Stimulated activated CD4-positive, alpha-beta T cell treated with anti-CD3 and anti-CD28 coated beads, Interleukin-4, amount 100 ng/mL, for 1 hour (primary cell): ENCODE measurements around the gene PCIF1.
"Not testable (repeated sequence)": the region's sequence is repeated elsewhere in the genome, so short reads cannot be mapped to it uniquely, and the experiment has no call there.

Experiments
- DNase-seq: peaks from one replicate; pipeline ENCODE4 v3.0.0-alpha.2; 2020

PCIF1 gene

DNA sequence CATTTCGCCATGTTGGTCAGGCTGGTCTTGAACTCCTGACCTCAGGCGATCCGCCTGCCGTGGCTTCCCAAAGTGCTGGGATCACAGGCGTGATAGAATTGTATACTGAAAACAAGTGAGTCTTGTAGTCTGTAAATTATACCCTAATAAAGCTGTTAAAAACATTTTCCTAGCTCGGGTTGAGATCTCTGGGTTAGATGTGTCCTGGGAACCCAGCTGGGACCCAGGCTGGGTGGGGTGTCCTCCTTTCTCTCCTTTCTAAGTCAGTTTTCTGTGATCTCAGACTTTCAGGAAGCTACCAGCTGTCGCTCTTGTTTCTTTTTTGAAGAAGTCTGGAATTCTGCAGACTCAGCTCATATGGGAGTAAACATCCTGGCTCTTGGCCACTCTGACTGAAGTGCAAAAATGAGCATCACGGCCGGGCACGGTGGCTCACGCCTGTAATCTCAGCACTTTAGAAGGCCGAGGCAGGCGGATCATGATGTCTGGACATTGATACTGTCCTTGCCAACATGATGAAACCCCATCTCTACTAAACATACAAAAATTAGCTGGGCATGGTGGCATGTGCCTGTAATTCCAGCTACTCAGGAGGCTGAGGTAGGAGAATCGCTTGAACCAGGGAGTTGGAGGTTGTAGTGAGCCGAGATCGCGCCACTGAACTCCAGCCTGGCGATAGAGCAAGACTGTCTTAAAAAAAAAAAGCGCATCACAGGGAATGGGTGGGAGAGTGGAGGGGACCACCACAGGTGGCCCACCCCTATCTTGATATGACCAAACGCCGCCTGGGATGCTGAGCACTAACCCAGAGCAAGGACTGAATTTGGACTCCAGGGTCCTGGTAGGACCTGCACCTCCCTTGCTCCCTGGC is 9.9 kb upstream of the PCIF1 start:
- DNase-seq: no peak

- DNase-seq: no peak
Measured at GRCh38 chr20:45925821-45926506, 8.5 kb upstream of the PCIF1 start.

DNA sequence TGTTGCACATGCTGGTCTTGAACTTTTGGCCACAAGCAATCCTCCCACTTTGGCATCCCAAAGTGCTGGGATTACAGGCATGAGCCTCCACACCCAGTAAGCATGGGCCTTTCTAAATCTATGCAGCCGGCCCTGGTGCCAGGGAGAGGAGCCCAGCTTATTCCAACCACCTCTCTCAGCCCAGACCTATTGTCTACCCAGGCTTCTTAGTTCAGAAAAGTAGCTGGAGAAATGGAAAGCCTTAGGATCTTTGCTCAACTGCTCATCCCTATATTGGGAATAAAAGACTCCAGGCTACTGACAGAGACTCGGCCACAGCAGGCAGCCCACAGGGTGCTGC is 7.8 kb upstream of the PCIF1 start:
- no peak for DNase-seq

DNA sequence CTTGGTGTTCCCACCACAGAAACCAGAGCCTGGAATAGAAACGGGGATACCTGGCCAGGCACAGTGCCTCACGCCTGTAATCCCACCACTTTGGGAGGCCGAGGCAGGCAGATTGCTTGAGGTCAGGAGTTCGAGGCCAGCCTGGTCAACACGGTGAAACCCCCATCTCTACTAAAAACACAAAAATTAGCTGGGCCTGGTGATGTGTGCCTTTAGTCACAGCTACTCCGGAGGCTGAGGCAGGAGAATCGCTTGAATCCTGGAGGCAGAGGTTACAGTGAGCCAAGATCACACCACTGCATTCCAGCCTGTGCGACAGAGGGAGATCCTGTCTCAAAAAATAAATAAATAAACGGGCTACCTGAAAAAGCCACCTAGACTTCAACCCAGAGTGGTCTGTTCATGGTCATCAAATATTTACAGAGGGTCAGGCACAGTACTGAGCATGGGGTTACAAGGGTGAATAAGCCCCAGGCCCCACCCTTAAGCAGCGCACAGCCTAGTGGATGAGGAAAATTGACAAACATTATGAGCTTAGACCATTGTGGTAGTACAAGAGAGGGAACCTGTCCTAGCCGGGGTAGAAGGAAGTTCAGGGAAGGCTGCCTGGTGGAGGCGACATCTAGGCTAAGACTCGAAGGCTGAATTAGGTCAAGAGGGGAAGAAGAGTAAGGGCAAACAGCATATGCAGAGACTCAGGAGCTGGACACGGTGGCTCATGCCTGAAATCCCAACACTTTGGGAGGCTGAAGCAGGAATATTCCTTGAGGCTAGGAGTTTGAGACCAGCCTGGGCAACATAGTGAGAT is 7.2 kb upstream of the PCIF1 start:
- DNase-seq: no peak

DNA sequence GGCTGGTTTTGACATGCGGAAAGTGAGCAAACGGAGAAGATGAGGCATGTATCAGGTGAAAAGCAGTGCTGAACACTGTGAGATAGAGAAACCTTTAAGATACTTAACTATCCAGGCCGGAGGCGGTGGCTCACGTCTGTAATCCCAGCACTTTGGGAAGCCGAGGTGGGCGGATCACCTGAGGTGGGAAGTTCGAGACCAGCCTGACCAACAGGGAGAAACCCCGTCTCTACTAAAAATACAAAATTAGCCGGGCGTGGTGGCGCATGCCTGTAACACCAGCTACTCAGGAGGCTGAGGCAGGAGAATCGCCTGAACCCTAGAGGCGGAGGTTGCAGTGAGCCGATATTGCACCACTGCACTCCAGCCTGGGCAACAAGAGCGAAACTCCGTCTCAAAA is 2.8 kb upstream of the PCIF1 start:
- not testable (repeated sequence) for DNase-seq

- peak; percentile 50 for DNase-seq
Measured at GRCh38 chr20:45933266-45934045, 1.0 kb upstream of the PCIF1 start.

DNA sequence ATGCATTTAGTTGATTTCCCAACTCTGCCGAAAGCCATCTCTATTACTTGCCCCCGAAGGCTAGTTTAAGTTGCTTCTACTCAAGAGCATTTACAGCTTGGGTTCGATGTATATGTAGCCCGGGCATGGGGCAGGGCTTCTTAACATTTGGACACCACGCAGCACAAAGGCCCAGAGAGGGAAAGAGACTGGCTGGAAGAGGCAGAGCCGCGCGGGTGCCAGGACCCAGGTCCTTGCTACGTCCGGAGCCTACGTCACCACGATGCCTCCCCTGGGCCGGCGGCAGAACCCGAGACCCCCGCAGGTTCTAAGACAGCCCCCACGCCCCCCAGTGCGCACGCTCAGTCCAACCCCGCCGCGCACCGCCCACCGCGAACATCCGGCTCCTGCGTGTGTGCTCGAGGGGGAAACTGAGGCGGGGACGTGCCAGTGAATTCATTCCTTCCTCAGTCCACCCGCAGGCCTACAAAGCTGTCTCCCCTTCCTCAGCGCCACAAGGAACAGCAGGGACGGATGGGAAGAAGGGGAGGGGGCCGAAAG is 367 bp upstream of the PCIF1 start:
- DNase-seq: no peak

DNA sequence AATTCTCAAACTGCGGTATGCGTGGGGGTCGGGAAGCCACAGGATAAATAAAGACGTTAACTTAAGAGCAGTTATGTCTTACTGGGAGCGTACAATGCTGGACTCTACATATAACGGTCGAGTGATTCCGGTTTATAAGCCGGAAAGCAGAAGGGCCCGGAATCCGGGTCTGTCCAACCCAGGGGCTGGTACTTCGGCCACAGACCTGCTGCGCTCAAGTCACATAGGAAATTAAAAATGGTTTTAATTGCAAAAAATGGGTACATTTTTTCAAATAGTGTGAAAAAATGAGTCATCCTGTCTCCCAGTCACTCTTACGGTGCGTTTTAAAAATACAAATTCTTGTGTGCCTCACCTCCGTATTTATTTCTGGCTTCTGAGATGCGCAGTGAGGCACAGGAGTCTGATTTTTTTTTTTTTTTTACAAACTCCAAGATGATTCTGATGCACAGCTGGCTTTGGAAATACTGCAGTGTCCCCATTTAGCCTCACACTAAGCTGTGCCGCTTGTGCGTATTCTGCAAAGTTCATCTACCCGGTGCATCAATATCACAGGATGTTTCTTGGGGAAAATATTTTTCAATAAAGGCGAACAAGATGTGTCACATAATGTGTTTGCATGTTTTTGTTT is 1.0 kb downstream of the PCIF1 start:
- no peak for DNase-seq

DNA sequence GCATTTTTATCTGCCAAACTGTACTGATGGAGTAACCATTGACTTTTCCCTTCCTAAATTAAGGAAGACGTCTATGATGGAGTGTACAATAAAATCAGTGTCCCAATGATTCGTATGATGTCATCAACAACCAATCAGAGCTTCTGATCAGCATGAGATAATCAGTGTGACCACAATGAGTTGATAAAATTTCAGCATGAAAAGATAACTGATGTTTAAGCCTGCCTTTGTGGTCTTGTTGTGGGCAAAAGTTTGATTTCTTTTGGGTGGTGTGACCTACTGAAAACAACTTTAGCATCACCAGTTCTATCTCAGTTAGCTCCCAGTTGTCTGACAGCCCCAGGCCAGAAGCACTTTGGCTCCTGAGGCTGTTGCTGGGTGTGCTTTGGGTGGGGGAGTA is 3.3 kb downstream of the PCIF1 start:
- DNase-seq: no peak

GRCh38 chr20:45938727-45939438 is 4.4 kb downstream of the PCIF1 start:
- DNase-seq: no peak

DNA sequence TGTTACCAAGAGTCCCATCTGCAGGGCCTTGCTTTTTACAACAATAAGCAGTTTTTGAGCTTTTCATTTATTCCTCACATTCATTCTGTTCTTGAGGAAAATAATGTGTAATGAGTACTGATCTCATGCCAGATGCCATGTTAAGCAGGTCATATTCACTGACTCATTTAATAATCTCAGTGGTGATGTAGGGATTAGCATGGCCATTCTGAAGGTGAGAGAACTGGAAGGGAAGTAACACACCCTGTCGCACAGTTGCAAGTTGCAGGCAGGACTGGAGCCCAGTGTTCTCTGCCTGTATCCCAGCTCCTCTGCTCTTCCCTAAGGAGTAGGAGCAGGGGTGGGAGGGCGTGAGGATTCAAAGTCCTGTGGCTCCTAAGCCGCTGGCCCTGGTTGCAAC is 5.6 kb downstream of the PCIF1 start:
- no peak for DNase-seq

DNA sequence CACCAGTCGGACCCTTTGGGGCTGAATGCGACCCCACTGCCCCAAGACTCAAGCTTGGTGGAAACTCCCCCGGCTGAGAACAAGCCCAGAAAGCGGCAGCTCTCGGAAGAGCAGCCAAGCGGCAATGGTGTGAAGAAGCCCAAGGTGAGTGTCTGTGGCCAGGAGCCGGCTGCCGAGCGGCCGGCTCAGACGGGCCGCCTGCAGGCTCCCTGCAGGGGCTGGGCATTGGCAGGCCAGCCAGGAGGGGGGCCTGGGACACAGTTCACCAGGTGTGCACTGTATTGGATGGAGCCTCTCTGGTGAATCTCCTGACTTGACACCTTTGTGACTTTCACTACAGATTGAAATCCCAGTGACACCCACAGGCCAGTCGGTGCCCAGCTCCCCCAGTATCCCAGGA is 6.0 kb downstream of the PCIF1 start:
- no peak for DNase-seq

DNA sequence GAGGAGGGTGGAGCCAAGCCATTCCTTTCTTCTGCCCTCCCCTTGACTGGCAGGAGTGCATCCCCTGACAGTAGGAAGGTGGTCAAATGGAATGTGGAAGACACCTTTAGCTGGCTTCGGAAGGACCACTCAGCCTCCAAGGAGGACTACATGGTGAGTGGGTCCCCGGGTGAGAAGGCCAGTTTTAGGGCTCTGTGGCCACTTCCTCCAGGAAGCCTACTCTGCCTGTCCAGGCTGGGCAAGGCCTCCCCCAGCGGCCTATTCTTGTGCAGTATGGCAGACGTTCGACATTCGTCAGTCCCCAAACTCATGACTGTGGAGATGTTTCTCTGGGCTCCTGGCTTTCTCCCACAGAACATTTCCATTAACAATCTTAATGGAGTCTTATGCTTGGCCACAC is 9.1 kb downstream of the PCIF1 start:
- DNase-seq: no peak

DNA sequence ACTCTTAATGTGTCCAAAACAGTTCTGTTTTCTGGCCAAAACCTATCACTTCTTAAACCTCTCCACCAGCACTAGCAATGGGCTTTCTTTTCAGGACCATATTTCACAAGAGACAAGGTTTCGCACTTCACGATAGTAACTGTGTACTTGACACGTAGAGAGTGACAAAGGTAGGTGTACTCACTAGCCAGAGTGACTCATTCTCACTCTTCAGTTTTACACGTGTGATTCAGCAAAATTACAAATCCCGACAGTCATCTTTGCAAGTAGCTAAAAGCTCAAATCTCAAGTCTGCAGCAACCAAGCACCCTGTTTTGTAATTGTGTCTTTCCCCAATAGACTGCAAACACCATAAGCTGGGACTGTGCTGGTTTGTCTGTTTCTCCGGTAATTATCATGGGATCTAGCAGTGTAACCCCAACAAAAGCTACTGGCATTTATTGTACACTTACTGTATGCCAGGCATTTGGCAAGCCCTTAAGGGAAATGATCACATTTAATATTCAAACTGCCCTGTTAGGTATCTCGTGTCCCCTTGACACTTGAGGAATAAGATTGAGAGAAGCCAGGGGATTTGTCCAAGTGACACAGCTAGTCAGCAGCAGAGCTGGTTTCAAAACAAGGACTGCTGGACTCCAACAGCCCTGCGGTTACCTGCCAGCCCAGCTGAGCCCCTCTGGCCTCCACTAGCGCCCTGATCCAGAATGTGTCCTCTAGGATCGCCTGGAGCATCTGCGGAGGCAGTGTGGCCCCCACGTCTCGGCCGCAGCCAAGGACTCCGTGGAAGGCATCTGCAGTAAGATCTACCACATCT is 9.9 kb downstream of the PCIF1 start:
- DNase-seq: no peak

DNA sequence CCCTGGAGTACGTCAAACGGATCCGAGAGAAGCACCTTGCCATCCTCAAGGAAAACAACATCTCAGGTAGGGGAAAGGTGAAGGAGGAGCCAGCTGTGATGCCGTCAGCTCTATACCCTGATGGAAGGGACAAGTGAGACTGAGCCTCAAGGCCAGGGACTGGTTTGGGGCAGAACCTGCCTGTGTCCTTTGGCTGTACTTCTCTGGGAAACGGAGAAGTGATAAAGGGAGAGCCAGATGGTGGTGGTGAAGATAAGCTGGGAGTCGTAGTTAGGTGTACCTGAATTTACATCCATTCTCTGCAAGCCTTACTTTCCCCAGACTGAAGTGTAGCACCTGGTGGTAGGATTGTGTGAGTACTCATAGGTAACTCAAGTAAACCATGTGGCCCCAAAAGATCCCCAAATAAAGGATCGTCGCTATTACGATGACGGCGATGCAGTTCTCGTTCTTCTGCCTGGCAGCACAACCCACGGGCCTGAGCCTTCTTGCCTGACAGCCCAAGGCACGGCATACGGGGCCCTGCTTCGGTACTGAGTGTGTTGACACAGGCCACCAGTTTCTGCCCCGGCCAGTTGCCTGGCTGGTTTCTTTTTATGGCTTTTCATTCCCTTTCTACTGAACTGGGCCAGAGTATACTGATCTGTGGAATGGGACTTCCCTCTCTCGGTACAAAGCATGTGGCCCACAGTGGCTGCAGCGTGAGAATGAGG is 10.6 kb downstream of the PCIF1 start:
- no peak for DNase-seq

DNA sequence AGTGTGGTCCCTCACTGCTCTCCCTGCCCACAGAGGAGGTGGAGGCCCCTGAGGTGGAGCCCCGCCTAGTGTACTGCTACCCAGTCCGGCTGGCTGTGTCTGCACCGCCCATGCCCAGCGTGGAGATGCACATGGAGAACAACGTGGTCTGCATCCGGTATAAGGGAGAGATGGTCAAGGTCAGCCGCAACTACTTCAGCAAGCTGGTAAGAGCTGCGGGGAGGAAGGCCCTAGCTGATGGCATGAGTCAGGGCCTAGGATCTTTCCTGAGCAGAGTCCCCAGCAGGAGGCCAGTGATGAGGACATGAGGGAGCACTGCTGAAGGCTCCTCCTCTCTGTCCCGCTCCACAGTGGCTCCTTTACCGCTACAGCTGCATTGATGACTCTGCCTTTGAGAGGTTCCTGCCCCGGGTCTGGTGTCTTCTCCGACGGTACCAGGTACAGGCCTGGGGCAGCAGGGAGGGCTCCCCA is 11.2 kb downstream of the PCIF1 start:
- no peak for DNase-seq

DNA sequence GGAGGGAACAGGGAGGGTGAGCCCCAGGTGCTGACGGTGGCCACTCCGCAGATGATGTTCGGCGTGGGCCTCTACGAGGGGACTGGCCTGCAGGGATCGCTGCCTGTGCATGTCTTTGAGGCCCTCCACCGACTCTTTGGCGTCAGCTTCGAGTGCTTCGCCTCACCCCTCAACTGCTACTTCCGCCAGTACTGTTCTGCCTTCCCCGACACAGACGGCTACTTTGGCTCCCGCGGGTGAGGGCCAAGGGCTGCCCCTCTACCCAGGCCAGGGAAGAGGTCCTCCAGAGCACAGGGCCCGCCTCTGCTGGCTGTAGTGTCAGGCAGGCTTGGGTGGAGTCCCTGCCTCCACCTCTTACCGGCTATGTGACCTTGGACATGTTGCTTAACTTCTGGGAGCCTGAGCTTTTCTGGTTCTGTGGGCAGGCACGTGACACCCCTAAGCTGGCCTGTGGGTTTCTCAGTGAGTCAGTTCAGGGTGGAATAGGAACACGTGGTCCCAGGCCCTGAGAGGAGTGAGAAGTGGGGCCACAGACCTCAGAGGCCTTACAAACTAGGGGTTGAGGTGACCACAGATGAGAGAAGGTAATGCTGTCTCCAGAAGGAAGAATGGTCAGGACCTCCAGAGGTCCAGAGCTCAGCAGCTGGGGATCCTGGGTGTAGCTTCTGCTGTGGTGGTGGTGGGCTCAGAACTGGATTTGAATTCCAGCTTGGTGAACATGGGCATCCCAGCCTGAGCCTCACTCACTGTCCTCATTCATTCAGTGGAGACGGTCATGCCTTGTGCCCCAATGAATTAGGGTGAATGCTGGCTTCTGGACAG is 11.9 kb downstream of the PCIF1 start:
- no peak for DNase-seq

DNA sequence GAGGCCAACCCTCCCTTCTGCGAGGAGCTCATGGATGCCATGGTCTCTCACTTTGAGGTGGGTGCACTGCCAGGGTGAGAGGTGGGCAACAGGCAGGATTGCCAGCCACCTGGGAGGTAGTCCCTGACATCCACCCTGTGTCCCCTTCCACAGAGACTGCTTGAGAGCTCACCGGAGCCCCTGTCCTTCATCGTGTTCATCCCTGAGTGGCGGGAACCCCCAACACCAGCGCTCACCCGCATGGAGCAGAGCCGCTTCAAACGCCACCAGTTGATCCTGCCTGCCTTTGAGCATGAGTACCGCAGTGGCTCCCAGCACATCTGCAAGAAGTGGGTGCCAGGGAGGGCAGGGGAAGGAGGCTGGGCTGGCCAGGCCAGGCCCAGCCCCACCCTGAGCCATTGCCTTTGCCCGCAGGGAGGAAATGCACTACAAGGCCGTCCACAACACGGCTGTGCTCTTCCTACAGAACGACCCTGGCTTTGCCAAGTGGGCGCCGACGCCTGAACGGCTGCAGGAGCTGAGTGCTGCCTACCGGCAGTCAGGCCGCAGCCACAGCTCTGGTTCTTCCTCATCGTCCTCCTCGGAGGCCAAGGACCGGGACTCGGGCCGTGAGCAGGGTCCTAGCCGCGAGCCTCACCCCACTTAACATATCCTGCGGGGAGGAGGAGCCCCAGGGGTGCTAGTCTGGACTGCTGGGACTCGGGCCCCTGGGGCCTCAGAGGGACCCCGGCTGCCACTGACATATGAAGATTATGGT is 12.8 kb downstream of the PCIF1 start:
- DNase-seq: no peak
